GM12874 (cell line): Measurements from ENCODE around the gene CEP120.

Source experiments
- CTCF ChIP-seq: IDR thresholded peaks from 2 replicates; pipeline ENCODE4 v1.5.1; 2011; ENCODE audit warnings: low read depth, mild to moderate bottlenecking, control low read depth, low read length, moderate library complexity; ENCODE audit not compliant: insufficient read depth

CEP120 gene

GRCh38 chr5:123423278-123424149, at the start of gene CEP120:
Gene CEP120, minus strand, starts transcription at chr5:123423403. Its CDS starts 405 bp downstream, at chr5:123422998.
- TF ChIP-seq CTCF: peak; percentile 82

GRCh38 chr5:123472150-123472924, 49.1 kb upstream of the CEP120 start:
- TF ChIP-seq CTCF: no peak

- TF ChIP-seq CTCF: no peak
Observed at GRCh38 chr5:123471385-123471784, 48.2 kb upstream of the CEP120 start.

- TF ChIP-seq CTCF: no peak
Observed at GRCh38 chr5:123460296-123460729, 37.1 kb upstream of the CEP120 start.

GRCh38 chr5:123456242-123456641, 33.0 kb upstream of the CEP120 start:
- no peak for TF ChIP-seq CTCF

- peak; percentile 21; the same call in 1 of the 2 replicates for TF ChIP-seq CTCF
Observed at GRCh38 chr5:123455640-123456039, 32.4 kb upstream of the CEP120 start.

GRCh38 chr5:123455095-123455494, 31.9 kb upstream of the CEP120 start:
- no peak for TF ChIP-seq CTCF
